Neural progenitor cell (in vitro differentiated cells): Measurements from ENCODE around the gene DDX25. TPM values are rescaled to one million over a fixed set of nuclear protein-coding genes. Genes with fewer than 3 reads are reported as not detected.

ENCODE experiments used
- DNase-seq: peaks from one replicate; pipeline ENCODE4 v3.0.0-alpha.2; 2016; ENCODE audit warnings: low spot score
- H2AFZ ChIP-seq: fragments of 200-600 bp; sonication (generic); replicated peaks from 2 replicates; pipeline ENCODE4 v1.6.1; 2016; ENCODE audit warnings: antibody characterized with exemption
- H3F3A ChIP-seq: fragments of 200-600 bp; sonication (generic); 2 replicates; pipeline ENCODE4 v1.6.1; 2016; ENCODE audit warnings: antibody characterized with exemption, low read depth
- H3K27ac ChIP-seq: fragments of 200-600 bp; sonication (generic); 2 replicates; pipeline ENCODE4 v1.5.1; 2016; ENCODE audit warnings: mild to moderate bottlenecking
- H3K27me3 ChIP-seq: fragments of 200-600 bp; sonication (generic); 2 replicates; pipeline ENCODE4 v1.6.1; 2016; ENCODE audit warnings: mild to moderate bottlenecking, moderate library complexity
- H3K36me3 ChIP-seq: fragments of 200-600 bp; sonication (generic); 2 replicates; pipeline ENCODE4 v1.5.1; 2016
- H3K4me1 ChIP-seq: fragments of 200-600 bp; sonication (generic); 2 replicates; pipeline ENCODE4 v1.6.1; 2016; ENCODE audit warnings: mixed run types
- H3K4me2 ChIP-seq: fragments of 200-600 bp; sonication (generic); 2 replicates; pipeline ENCODE4 v1.6.1; 2016
- H3K4me3 ChIP-seq: fragments of 200-600 bp; sonication (generic); 2 replicates; pipeline ENCODE4 v1.5.1; 2016
- H3K79me2 ChIP-seq: fragments of 200-600 bp; sonication (generic); 2 replicates; pipeline ENCODE4 v1.6.1; 2016; ENCODE audit warnings: low read depth
- H3K9ac ChIP-seq: fragments of 200-600 bp; sonication (generic); 2 replicates; pipeline ENCODE4 v1.6.1; 2016
- H3K9me3 ChIP-seq: fragments of 200-600 bp; sonication (generic); 2 replicates; pipeline ENCODE4 v1.5.1; 2016; ENCODE audit warnings: low read depth
- H4K20me1 ChIP-seq: fragments of 200-600 bp; sonication (generic); 2 replicates; pipeline ENCODE4 v1.6.1; 2016; ENCODE audit warnings: low read depth
- H3K27ac Mint-ChIP-seq: 3 replicates; pipeline ENCODE4 v1.8.0; 2021; ENCODE audit warnings: mixed read lengths
- H3K27me3 Mint-ChIP-seq: 2 replicates; pipeline ENCODE4 v1.8.0; 2022; ENCODE audit warnings: low read depth, mild to moderate bottlenecking, inconsistent platforms, moderate library complexity, mixed read lengths; ENCODE audit not compliant: insufficient read depth
- H3K36me3 Mint-ChIP-seq: 3 replicates; pipeline ENCODE4 v1.8.0; 2021; ENCODE audit warnings: mixed read lengths
- H3K4me1 Mint-ChIP-seq: 3 replicates; pipeline ENCODE4 v1.8.0; 2021; ENCODE audit warnings: mixed read lengths
- H3K4me3 Mint-ChIP-seq: 3 replicates; pipeline ENCODE4 v1.8.0; 2021; ENCODE audit warnings: mild to moderate bottlenecking, moderate library complexity, mixed read lengths
- H3K9me3 Mint-ChIP-seq: 3 replicates; pipeline ENCODE4 v1.8.0; 2020; ENCODE audit warnings: mixed read lengths
- EZH2 ChIP-seq: fragments of 200-600 bp; sonication (generic); IDR thresholded peaks from 2 replicates; pipeline ENCODE4 v1.6.1; 2017; ENCODE audit warnings: antibody characterized with exemption, mild to moderate bottlenecking, moderate library complexity
- EZH2phosphoT487 ChIP-seq: fragments of 200-600 bp; sonication (generic); IDR thresholded peaks from 2 replicates; pipeline ENCODE4 v1.6.1; 2017; ENCODE audit warnings: antibody characterized with exemption
- total RNA-seq: library from RNA; depleted of rRNA; stranded (reverse); fragments of >200 nt; gene quantifications from 2 replicates; pipeline ENCODE4 v1.2.3, GENCODE V29; 2015; ENCODE audit warnings: low replicate concordance
- TF ChIP-seq, protein P1 (sequence below): fragments of 200-600 bp; sonication (generic); IDR thresholded peaks from 2 replicates; pipeline ENCODE4 v1.5.1; 2017; ENCODE audit warnings: antibody characterized with exemption, mild to moderate bottlenecking

The DDX25 gene
- total RNA-seq, 1 donor from 2014 or later: 12.4 TPM

DNA sequence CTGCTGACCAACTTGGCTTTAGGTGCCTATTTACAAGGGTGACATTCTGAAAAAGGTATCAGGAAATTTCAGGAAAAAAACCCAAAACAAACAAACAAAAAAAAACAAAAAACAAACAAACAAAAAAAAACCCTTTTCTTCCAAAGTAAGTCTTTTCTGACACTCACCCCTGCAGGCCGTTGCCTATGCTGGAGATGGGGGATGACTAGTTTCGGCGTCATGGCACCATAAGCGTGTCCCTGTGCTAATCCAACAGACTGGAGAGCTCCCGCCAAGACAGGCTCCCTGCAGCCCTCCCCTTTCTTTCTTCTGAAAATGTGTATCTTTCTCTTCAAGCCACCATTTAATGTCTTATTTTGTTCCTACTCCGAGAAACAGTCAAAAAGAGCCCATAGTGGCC is 55.2 kb downstream of the DDX25 start:
- no peaks in the 10 kb centered on the region for H3K27me3 ChIP-seq
- H3K4me1 Mint-ChIP-seq: peaks cover 2% of the 10 kb centered on the region
- no peak overlapping the region for H3K4me3 Mint-ChIP-seq
- H3K4me1 ChIP-seq: no peaks in the 10 kb centered on the region
- TF ChIP-seq, protein P1, sequence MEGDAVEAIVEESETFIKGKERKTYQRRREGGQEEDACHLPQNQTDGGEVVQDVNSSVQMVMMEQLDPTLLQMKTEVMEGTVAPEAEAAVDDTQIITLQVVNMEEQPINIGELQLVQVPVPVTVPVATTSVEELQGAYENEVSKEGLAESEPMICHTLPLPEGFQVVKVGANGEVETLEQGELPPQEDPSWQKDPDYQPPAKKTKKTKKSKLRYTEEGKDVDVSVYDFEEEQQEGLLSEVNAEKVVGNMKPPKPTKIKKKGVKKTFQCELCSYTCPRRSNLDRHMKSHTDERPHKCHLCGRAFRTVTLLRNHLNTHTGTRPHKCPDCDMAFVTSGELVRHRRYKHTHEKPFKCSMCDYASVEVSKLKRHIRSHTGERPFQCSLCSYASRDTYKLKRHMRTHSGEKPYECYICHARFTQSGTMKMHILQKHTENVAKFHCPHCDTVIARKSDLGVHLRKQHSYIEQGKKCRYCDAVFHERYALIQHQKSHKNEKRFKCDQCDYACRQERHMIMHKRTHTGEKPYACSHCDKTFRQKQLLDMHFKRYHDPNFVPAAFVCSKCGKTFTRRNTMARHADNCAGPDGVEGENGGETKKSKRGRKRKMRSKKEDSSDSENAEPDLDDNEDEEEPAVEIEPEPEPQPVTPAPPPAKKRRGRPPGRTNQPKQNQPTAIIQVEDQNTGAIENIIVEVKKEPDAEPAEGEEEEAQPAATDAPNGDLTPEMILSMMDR: no peak
- TF ChIP-seq EZH2phosphoT487: no peak
- TF ChIP-seq EZH2: no peak
- H3K27ac Mint-ChIP-seq: no peak overlapping the region
- H3K36me3 Mint-ChIP-seq: peaks cover 66% of the 10 kb centered on the region
- H3K4me2 ChIP-seq: no peak overlapping the region
- H3K4me3 ChIP-seq: no peak overlapping the region
- H4K20me1 ChIP-seq: no peaks in the 10 kb centered on the region
- peaks cover 11% of the 10 kb centered on the region for H3K9me3 ChIP-seq
- H2AFZ ChIP-seq: no peak overlapping the region
- peaks cover 11% of the 10 kb centered on the region for H3K36me3 ChIP-seq
- no peaks in the 10 kb centered on the region for H3F3A ChIP-seq
- H3K79me2 ChIP-seq: no peaks in the 10 kb centered on the region
- H3K9ac ChIP-seq: no peak overlapping the region
- H3K9me3 Mint-ChIP-seq: peaks cover 7% of the 10 kb centered on the region
- peaks cover 10% of the 10 kb centered on the region for H3K27me3 Mint-ChIP-seq
- no peak for DNase-seq
- no peak overlapping the region for H3K27ac ChIP-seq

DNA sequence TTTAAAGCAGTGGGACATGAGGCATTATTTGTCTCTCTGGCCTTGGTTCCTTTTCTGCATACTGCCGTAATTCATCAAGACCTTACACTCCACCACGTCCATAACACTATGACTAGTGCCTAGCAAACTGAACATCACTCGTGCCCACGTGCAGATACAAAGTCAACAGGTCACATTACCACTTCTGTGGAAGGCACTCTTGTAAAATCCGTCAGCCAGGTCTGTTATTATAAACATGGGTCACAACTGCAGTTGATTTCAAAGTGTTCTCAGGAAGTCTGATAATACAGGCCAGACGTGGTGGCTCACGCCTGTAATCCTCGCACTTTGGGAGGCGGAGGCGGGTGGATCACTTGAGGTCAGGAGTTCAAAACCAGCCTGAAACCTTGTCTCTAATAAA is 55.6 kb downstream of the DDX25 start:
- H3K79me2 ChIP-seq: no peaks in the 10 kb centered on the region
- peaks cover 11% of the 10 kb centered on the region for H3K9me3 ChIP-seq
- no peak for DNase-seq
- no peaks in the 10 kb centered on the region for H3F3A ChIP-seq
- no peak overlapping the region for H3K4me2 ChIP-seq
- H3K36me3 Mint-ChIP-seq: peaks cover 67% of the 10 kb centered on the region
- no peaks in the 10 kb centered on the region for H3K27me3 ChIP-seq
- no peaks in the 10 kb centered on the region for H3K4me1 Mint-ChIP-seq
- H3K4me1 ChIP-seq: no peaks in the 10 kb centered on the region
- no peak overlapping the region for H3K4me3 Mint-ChIP-seq
- no peak overlapping the region for H3K4me3 ChIP-seq
- peaks cover 8% of the 10 kb centered on the region for H3K9me3 Mint-ChIP-seq
- no peak overlapping the region for H3K9ac ChIP-seq
- no peak overlapping the region for H3K27ac ChIP-seq
- peaks cover 7% of the 10 kb centered on the region for H3K27me3 Mint-ChIP-seq
- peaks cover 11% of the 10 kb centered on the region for H3K36me3 ChIP-seq
- TF ChIP-seq EZH2phosphoT487: no peak
- TF ChIP-seq EZH2: no peak
- TF ChIP-seq, protein P1: no peak
- H3K27ac Mint-ChIP-seq: peak overlapping the region; percentile 51
- no peaks in the 10 kb centered on the region for H4K20me1 ChIP-seq
- no peak overlapping the region for H2AFZ ChIP-seq

DNA sequence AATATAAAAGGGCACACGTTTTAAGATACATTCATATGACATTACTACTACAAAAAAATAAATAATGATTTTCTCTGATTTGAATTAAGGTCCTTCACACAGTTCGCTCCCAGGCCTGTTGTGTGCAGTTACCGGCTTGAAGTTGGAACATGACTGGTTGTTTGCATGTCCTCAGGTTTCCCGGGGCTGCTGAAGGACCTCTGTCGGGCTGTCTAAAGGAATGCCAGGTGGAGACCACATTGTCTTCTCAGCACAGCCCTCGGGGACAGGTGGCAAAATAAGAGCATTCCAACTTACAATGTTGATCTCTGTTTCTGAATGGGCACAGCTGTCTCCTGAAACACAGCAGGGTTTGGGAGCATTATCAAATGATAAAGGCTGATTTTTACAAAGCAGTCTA is 56.5 kb downstream of the DDX25 start:
- Mint-ChIP-seq H3K36me3 (peaks cover 69% of the 10 kb centered on the region), H3K9me3 (peaks cover 11% of the 10 kb centered on the region), H3K27me3 (peaks cover 6% of the 10 kb centered on the region), H3K4me1 (no peaks in the 10 kb centered on the region), H3K27ac (no peak overlapping the region), H3K4me3 (no peak overlapping the region)
- H3K27me3 ChIP-seq: no peaks in the 10 kb centered on the region
- no peak overlapping the region for H3K4me3 ChIP-seq
- no peak for TF ChIP-seq EZH2
- no peak for TF ChIP-seq EZH2phosphoT487
- TF ChIP-seq, protein P1: no peak
- no peaks in the 10 kb centered on the region for H3K4me1 ChIP-seq
- H3K79me2 ChIP-seq: no peaks in the 10 kb centered on the region
- peaks cover 11% of the 10 kb centered on the region for H3K9me3 ChIP-seq
- H4K20me1 ChIP-seq: no peaks in the 10 kb centered on the region
- no peak overlapping the region for H3K27ac ChIP-seq
- H3K36me3 ChIP-seq: peaks cover 11% of the 10 kb centered on the region
- DNase-seq: no peak
- H3K4me2 ChIP-seq: no peak overlapping the region
- no peak overlapping the region for H2AFZ ChIP-seq
- no peak overlapping the region for H3K9ac ChIP-seq
- no peaks in the 10 kb centered on the region for H3F3A ChIP-seq
